HEK293 (cell line): Measurements from ENCODE around the gene SLC49A3.
A peak's percentile ranks its signal among the peaks of the same experiment; 100 is the strongest.

Experiments used
- BCL11B ChIP-seq: fragments of 450-650 bp; formaldehyde crosslinking; IDR thresholded peaks from 2 replicates; pipeline ENCODE4 v1.5.1; 2016; ENCODE audit warnings: low read depth, missing biosample characterization, missing genetic modification characterization
- EGR2 ChIP-seq: fragments of 450-650 bp; formaldehyde crosslinking; IDR thresholded peaks from 2 replicates; pipeline ENCODE4 v1.5.1; 2016; ENCODE audit warnings: low read depth, missing biosample characterization, missing genetic modification characterization
- KLF16 ChIP-seq: fragments of 450-650 bp; formaldehyde crosslinking; IDR thresholded peaks from 2 replicates; pipeline ENCODE4 v1.5.1; 2017; ENCODE audit warnings: missing biosample characterization, missing genetic modification characterization
- KLF9 ChIP-seq: fragments of 450-650 bp; formaldehyde crosslinking; IDR thresholded peaks from 2 replicates; pipeline ENCODE4 v1.5.1; 2016; ENCODE audit warnings: missing biosample characterization, missing genetic modification characterization, low read depth
- SCRT2 ChIP-seq: fragments of 450-650 bp; formaldehyde crosslinking; IDR thresholded peaks from 2 replicates; pipeline ENCODE4 v1.5.1; 2016; ENCODE audit warnings: missing biosample characterization, missing genetic modification characterization
- TCF7L2 ChIP-seq: IDR thresholded peaks from 2 replicates; pipeline ENCODE4 v1.6.1; 2011; ENCODE audit warnings: low read depth, mild to moderate bottlenecking, inconsistent platforms, low read length, moderate library complexity, borderline replicate concordance
- ZBTB17 ChIP-seq: fragments of 450-650 bp; formaldehyde crosslinking; IDR thresholded peaks from 2 replicates; pipeline ENCODE4 v1.5.1; 2016; ENCODE audit warnings: missing biosample characterization, missing genetic modification characterization
- ZFHX2 ChIP-seq: fragments of 450-650 bp; formaldehyde crosslinking; conservative IDR thresholded peaks from 2 replicates; pipeline ENCODE4 v1.5.1; 2016; ENCODE audit warnings: missing biosample characterization, missing genetic modification characterization
- ZFP69B ChIP-seq: fragments of 450-650 bp; formaldehyde crosslinking; IDR thresholded peaks from 2 replicates; pipeline ENCODE4 v1.5.1; 2016; ENCODE audit warnings: missing biosample characterization, missing genetic modification characterization
- ZNF223 ChIP-seq: fragments of 450-650 bp; formaldehyde crosslinking; IDR thresholded peaks from 2 replicates; pipeline ENCODE4 v1.5.1; 2016; ENCODE audit warnings: missing biosample characterization, missing genetic modification characterization
- ZNF239 ChIP-seq: fragments of 450-650 bp; formaldehyde crosslinking; IDR thresholded peaks from 2 replicates; pipeline ENCODE4 v1.5.1; 2016; ENCODE audit warnings: missing biosample characterization, missing genetic modification characterization
- ZNF366 ChIP-seq: fragments of 450-650 bp; formaldehyde crosslinking; conservative IDR thresholded peaks from 2 replicates; pipeline ENCODE4 v1.5.1; 2016; ENCODE audit warnings: missing biosample characterization, missing genetic modification characterization
- ZNF426 ChIP-seq: fragments of 450-650 bp; formaldehyde crosslinking; IDR thresholded peaks from 2 replicates; pipeline ENCODE4 v1.5.1; 2017; ENCODE audit warnings: missing biosample characterization, missing genetic modification characterization, mild to moderate bottlenecking, inconsistent platforms, moderate library complexity
- ZNF529 ChIP-seq: fragments of 450-650 bp; formaldehyde crosslinking; IDR thresholded peaks from 2 replicates; pipeline ENCODE4 v1.5.1; 2017; ENCODE audit warnings: missing genetic modification characterization, missing biosample characterization; ENCODE audit not compliant: insufficient replicate concordance
- ZNF549 ChIP-seq: fragments of 450-650 bp; IDR thresholded peaks from 2 replicates; pipeline ENCODE4 v1.5.1; 2018; ENCODE audit warnings: missing biosample characterization, missing genetic modification characterization, mild to moderate bottlenecking, inconsistent platforms, moderate library complexity
- ZNF623 ChIP-seq: fragments of 450-650 bp; formaldehyde crosslinking; IDR thresholded peaks from 2 replicates; pipeline ENCODE4 v1.5.1; 2016; ENCODE audit warnings: missing biosample characterization, missing genetic modification characterization
- ZNF658 ChIP-seq: fragments of 450-650 bp; formaldehyde crosslinking; IDR thresholded peaks from 2 replicates; pipeline ENCODE4; 2016; ENCODE audit warnings: missing biosample characterization, missing genetic modification characterization
- TF ChIP-seq, protein P1 (sequence below): fragments of 450-650 bp; formaldehyde crosslinking; IDR thresholded peaks from 2 replicates; pipeline ENCODE4 v1.5.1; 2016; ENCODE audit warnings: missing biosample characterization, missing genetic modification characterization
- TF ChIP-seq, protein P2 (sequence below): fragments of 450-650 bp; formaldehyde crosslinking; IDR thresholded peaks from 2 replicates; pipeline ENCODE4 v1.5.0; 2017; ENCODE audit warnings: missing biosample characterization, missing genetic modification characterization, borderline replicate concordance
- TF ChIP-seq, protein P3 (sequence below): fragments of 450-650 bp; formaldehyde crosslinking; IDR thresholded peaks from 2 replicates; pipeline ENCODE4 v1.5.1; 2016; ENCODE audit warnings: missing biosample characterization, missing genetic modification characterization
- TF ChIP-seq, protein P4 (sequence below): fragments of 450-650 bp; formaldehyde crosslinking; IDR thresholded peaks from 2 replicates; pipeline ENCODE4 v1.5.1; 2016; ENCODE audit warnings: missing biosample characterization, missing genetic modification characterization
- TF ChIP-seq, protein P5 (sequence below): fragments of 450-650 bp; formaldehyde crosslinking; optimal IDR thresholded peaks from 2 replicates; pipeline ENCODE3; 2016; ENCODE audit warnings: missing biosample characterization, mild to moderate bottlenecking, missing genetic modification characterization
- TF ChIP-seq, protein P6 (sequence below): fragments of 450-650 bp; IDR thresholded peaks from 2 replicates; pipeline ENCODE4 v1.5.1; 2018; ENCODE audit warnings: missing biosample characterization, missing genetic modification characterization
- TF ChIP-seq, protein P7 (sequence below): fragments of 450-650 bp; formaldehyde crosslinking; conservative IDR thresholded peaks from 2 replicates; pipeline ENCODE4 v1.5.1; 2016; ENCODE audit warnings: low read depth, missing biosample characterization, missing genetic modification characterization

Gene SLC49A3

DNA sequence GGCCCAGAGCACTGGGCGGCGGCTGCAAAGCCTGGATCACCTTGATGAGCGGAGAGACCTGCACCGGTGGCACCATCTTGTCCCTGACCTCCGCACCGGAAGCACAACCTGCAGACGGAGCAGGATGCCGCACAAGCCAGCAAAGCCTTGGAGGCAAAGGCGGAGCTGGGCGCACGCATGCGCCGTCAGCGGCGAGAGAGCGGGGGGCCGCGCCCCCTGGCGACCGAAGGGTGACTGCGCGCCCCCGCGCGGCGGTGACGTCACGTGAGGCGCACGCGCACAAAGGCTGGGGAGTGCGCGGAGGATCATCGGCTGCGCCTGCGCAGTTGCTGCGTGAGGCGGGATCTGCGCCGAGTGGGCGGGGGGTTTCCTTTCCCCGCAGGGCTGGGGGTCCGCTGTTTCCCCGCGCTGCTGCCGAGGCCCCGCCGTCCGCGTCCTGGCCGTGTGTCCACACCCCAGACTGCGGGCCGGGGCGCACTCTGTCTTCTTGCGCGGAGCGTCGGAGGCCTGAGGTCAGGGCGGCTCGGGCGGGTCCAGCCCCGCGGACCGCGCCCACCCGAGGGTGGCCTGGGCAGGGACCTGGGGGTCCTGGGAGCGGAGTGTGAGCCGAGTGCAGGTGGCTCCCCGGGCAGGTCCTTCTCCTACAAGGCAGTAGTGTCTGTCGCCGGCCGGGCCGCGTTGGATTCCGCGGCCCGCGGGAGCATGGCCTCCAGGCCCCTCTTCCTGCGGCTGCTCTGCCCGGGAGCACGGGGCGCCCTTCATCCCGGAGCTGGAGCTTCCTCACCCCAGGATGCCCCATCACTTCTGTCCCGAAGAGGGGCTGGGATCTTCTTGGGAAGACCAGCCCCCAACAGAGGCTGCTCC, 14.5 kb downstream of the SLC49A3 start, which contains the start of the genes ATP5ME and MYL5 (continued):
- peak; percentile 42; the same call in 1 of the 2 replicates for TF ChIP-seq ZBTB17 (tag by site-specific recombination)
- no peak for TF ChIP-seq TCF7L2
- TF ChIP-seq, protein P1, sequence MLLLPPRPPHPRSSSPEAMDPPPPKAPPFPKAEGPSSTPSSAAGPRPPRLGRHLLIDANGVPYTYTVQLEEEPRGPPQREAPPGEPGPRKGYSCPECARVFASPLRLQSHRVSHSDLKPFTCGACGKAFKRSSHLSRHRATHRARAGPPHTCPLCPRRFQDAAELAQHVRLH, result peak; percentile 76; the same call in 1 of the 2 replicates
- TF ChIP-seq, protein P2, sequence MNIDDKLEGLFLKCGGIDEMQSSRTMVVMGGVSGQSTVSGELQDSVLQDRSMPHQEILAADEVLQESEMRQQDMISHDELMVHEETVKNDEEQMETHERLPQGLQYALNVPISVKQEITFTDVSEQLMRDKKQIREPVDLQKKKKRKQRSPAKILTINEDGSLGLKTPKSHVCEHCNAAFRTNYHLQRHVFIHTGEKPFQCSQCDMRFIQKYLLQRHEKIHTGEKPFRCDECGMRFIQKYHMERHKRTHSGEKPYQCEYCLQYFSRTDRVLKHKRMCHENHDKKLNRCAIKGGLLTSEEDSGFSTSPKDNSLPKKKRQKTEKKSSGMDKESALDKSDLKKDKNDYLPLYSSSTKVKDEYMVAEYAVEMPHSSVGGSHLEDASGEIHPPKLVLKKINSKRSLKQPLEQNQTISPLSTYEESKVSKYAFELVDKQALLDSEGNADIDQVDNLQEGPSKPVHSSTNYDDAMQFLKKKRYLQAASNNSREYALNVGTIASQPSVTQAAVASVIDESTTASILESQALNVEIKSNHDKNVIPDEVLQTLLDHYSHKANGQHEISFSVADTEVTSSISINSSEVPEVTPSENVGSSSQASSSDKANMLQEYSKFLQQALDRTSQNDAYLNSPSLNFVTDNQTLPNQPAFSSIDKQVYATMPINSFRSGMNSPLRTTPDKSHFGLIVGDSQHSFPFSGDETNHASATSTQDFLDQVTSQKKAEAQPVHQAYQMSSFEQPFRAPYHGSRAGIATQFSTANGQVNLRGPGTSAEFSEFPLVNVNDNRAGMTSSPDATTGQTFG (tag by site-specific recombination), result no peak
- no peak for TF ChIP-seq ZNF366 (tag by site-specific recombination)
- TF ChIP-seq ZNF623, result no peak
- no peak for TF ChIP-seq ZNF426 (tag by site-specific recombination)
- peak; percentile 94 for TF ChIP-seq ZNF223 (tag by site-specific recombination)
- no peak for TF ChIP-seq ZFP69B (tag by site-specific recombination)
- no peak for TF ChIP-seq ZNF549
- TF ChIP-seq KLF9 (tag by site-specific recombination), result peak; percentile 92
- peak; percentile 88 for TF ChIP-seq ZFHX2 (tag by site-specific recombination)
- TF ChIP-seq ZNF239 (tag by site-specific recombination), result no peak
- TF ChIP-seq ZNF529 (tag by site-specific recombination), result no peak
- TF ChIP-seq, protein P3, sequence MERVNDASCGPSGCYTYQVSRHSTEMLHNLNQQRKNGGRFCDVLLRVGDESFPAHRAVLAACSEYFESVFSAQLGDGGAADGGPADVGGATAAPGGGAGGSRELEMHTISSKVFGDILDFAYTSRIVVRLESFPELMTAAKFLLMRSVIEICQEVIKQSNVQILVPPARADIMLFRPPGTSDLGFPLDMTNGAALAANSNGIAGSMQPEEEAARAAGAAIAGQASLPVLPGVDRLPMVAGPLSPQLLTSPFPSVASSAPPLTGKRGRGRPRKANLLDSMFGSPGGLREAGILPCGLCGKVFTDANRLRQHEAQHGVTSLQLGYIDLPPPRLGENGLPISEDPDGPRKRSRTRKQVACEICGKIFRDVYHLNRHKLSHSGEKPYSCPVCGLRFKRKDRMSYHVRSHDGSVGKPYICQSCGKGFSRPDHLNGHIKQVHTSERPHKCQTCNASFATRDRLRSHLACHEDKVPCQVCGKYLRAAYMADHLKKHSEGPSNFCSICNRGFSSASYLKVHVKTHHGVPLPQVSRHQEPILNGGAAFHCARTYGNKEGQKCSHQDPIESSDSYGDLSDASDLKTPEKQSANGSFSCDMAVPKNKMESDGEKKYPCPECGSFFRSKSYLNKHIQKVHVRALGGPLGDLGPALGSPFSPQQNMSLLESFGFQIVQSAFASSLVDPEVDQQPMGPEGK (tag by site-specific recombination), result peak; percentile 98
- TF ChIP-seq EGR2, result peak; percentile 59
- TF ChIP-seq, protein P4, sequence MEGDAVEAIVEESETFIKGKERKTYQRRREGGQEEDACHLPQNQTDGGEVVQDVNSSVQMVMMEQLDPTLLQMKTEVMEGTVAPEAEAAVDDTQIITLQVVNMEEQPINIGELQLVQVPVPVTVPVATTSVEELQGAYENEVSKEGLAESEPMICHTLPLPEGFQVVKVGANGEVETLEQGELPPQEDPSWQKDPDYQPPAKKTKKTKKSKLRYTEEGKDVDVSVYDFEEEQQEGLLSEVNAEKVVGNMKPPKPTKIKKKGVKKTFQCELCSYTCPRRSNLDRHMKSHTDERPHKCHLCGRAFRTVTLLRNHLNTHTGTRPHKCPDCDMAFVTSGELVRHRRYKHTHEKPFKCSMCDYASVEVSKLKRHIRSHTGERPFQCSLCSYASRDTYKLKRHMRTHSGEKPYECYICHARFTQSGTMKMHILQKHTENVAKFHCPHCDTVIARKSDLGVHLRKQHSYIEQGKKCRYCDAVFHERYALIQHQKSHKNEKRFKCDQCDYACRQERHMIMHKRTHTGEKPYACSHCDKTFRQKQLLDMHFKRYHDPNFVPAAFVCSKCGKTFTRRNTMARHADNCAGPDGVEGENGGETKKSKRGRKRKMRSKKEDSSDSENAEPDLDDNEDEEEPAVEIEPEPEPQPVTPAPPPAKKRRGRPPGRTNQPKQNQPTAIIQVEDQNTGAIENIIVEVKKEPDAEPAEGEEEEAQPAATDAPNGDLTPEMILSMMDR (tag by site-specific recombination), result peak; percentile 99
- TF ChIP-seq ZNF658 (tag by site-specific recombination), result no peak
- TF ChIP-seq, protein P5, sequence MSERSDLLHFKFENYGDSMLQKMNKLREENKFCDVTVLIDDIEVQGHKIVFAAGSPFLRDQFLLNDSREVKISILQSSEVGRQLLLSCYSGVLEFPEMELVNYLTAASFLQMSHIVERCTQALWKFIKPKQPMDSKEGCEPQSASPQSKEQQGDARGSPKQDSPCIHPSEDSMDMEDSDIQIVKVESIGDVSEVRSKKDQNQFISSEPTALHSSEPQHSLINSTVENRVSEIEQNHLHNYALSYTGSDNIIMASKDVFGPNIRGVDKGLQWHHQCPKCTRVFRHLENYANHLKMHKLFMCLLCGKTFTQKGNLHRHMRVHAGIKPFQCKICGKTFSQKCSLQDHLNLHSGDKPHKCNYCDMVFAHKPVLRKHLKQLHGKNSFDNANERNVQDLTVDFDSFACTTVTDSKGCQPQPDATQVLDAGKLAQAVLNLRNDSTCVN, result peak; percentile 98
- peak; percentile 39; the same call in 1 of the 2 replicates for TF ChIP-seq KLF16 (tag by site-specific recombination)
- no peak for TF ChIP-seq SCRT2 (tag by site-specific recombination)
- no peak for TF ChIP-seq BCL11B (tag by site-specific recombination)
- TF ChIP-seq, protein P6, sequence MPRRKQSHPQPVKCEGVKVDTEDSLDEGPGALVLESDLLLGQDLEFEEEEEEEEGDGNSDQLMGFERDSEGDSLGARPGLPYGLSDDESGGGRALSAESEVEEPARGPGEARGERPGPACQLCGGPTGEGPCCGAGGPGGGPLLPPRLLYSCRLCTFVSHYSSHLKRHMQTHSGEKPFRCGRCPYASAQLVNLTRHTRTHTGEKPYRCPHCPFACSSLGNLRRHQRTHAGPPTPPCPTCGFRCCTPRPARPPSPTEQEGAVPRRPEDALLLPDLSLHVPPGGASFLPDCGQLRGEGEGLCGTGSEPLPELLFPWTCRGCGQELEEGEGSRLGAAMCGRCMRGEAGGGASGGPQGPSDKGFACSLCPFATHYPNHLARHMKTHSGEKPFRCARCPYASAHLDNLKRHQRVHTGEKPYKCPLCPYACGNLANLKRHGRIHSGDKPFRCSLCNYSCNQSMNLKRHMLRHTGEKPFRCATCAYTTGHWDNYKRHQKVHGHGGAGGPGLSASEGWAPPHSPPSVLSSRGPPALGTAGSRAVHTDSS (tag by site-specific recombination), result peak; percentile 29; the same call in 1 of the 2 replicates
- TF ChIP-seq, protein P7, sequence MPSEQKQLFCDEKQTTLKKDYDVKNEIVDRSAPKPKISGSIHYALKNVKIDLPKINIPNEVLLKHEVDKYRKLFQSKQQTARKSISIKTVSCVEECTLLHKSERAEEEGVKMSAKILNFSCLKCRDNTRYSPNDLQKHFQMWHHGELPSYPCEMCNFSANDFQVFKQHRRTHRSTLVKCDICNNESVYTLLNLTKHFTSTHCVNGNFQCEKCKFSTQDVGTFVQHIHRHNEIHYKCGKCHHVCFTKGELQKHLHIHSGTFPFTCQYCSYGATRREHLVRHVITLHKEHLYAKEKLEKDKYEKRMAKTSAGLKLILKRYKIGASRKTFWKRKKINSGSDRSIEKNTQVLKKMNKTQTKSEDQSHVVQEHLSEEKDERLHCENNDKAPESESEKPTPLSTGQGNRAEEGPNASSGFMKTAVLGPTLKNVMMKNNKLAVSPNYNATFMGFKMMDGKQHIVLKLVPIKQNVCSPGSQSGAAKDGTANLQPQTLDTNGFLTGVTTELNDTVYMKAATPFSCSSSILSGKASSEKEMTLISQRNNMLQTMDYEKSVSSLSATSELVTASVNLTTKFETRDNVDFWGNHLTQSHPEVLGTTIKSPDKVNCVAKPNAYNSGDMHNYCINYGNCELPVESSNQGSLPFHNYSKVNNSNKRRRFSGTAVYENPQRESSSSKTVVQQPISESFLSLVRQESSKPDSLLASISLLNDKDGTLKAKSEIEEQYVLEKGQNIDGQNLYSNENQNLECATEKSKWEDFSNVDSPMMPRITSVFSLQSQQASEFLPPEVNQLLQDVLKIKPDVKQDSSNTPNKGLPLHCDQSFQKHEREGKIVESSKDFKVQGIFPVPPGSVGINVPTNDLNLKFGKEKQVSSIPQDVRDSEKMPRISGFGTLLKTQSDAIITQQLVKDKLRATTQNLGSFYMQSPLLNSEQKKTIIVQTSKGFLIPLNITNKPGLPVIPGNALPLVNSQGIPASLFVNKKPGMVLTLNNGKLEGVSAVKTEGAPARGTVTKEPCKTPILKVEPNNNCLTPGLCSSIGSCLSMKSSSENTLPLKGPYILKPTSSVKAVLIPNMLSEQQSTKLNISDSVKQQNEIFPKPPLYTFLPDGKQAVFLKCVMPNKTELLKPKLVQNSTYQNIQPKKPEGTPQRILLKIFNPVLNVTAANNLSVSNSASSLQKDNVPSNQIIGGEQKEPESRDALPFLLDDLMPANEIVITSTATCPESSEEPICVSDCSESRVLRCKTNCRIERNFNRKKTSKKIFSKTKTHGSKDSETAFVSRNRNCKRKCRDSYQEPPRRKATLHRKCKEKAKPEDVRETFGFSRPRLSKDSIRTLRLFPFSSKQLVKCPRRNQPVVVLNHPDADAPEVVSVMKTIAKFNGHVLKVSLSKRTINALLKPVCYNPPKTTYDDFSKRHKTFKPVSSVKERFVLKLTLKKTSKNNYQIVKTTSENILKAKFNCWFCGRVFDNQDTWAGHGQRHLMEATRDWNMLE (tag by site-specific recombination), result peak; percentile 63
